Activated naive CD4-positive, alpha-beta T cell treated with anti-CD3 and anti-CD28 coated beads, Interleukin-2, amount 50 U/mL, for 24 hours (primary cell): ENCODE data around the gene ESR2.

ENCODE experiments used
- H3K27ac Mint-ChIP-seq: one replicate; pipeline ENCODE4 v1.8.0; 2021; ENCODE audit warnings: mild to moderate bottlenecking, mixed read lengths
- H3K27me3 Mint-ChIP-seq: one replicate; pipeline ENCODE4 v1.8.0; 2021; ENCODE audit warnings: mixed read lengths
- H3K36me3 Mint-ChIP-seq: one replicate; pipeline ENCODE4 v1.8.0; 2021; ENCODE audit warnings: mixed read lengths
- H3K4me1 Mint-ChIP-seq: one replicate; pipeline ENCODE4 v1.8.0; 2021; ENCODE audit warnings: mixed read lengths
- H3K4me3 Mint-ChIP-seq: one replicate; pipeline ENCODE4 v1.8.0; 2021; ENCODE audit warnings: mild to moderate bottlenecking, mixed read lengths
- H3K9me3 Mint-ChIP-seq: one replicate; pipeline ENCODE4 v1.8.0; 2021; ENCODE audit warnings: mixed read lengths

Gene ESR2

DNA sequence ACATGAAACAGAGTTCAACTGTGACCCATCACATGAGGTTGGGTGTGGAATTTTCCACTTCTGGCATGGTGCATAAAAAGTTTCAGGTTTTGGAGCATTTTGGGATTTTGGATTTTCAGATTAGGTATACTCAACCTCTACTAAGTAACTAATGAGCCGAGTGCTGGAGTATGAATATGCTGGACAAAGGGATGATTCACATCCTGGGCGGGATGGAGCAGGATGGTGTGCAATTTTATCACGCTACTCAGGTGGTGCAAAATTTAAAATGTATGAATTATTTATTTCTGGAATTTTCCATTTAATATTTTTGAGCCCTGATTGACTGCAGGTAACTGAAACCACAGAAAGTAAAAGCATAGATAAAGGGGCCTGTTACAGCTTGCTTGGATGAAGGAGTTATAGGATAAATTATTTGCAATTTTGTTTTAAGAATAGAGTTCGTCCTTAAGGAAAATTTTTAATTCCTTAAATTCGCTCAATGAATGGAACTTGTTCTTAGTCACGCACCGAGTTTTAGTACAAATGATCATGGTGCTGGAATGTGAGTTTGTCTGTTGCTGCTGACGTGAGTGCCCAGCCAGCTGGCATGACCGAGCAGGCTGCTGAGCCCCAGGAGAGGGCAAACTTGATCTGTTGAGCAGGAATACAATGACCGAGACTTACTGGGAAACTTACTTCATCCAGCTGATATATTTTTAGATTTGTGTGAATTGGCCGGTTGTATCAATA is 176.3 kb downstream of the ESR2 start:
- Mint-ChIP-seq H3K27me3 (no peaks in the 10 kb centered on the region), H3K36me3 (peaks cover 11% of the 10 kb centered on the region), H3K27ac (no peak overlapping the region), H3K9me3 (no peaks in the 10 kb centered on the region), H3K4me1 (no peaks in the 10 kb centered on the region), H3K4me3 (no peak overlapping the region)

DNA sequence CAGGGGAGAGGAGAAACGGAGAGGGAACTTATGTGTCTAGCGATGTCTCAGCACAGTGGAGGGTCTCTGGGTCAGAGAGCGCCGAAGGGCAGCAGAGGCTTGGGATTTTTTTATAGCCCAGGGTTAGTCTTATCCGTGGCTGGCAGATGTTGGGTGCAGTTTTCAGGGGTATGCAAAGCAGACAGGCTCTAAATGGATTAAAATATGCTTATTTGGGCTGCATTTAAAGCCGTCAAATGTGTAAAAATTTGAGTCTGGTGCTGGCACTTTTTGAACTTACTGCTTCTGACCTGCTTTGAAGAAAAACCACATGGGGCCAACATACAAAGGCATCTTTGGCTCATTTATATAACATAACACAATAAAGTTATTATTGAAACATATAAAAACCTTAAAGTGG is 178.8 kb downstream of the ESR2 start:
- no peak overlapping the region for H3K27ac Mint-ChIP-seq
- no peaks in the 10 kb centered on the region for H3K9me3 Mint-ChIP-seq
- no peaks in the 10 kb centered on the region for H3K27me3 Mint-ChIP-seq
- no peaks in the 10 kb centered on the region for H3K4me1 Mint-ChIP-seq
- H3K4me3 Mint-ChIP-seq, result no peak overlapping the region
- H3K36me3 Mint-ChIP-seq, result peaks cover 10% of the 10 kb centered on the region

DNA sequence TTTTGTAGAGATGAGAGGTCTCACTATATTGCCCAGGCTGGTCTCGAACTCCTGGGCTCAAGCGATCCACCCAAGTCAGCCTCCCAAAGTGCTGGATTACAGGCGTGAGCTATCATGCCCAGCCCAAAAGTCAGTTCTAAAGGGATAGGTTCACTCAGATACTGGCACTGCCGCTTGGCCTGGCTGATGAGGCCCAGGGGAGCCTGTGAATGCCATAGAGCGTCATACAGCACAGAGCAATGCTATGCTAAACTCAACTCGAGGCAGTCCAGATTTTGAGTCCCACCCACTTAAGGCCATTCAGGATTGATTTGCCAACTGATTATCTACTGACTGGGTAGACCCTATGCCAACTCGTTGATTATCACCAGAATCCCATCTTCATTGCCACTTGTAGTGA is 179.4 kb downstream of the ESR2 start:
- no peak overlapping the region for H3K27ac Mint-ChIP-seq
- no peaks in the 10 kb centered on the region for H3K9me3 Mint-ChIP-seq
- no peaks in the 10 kb centered on the region for H3K4me1 Mint-ChIP-seq
- H3K27me3 Mint-ChIP-seq, result no peaks in the 10 kb centered on the region
- H3K4me3 Mint-ChIP-seq, result no peak overlapping the region
- H3K36me3 Mint-ChIP-seq, result peaks cover 10% of the 10 kb centered on the region

DNA sequence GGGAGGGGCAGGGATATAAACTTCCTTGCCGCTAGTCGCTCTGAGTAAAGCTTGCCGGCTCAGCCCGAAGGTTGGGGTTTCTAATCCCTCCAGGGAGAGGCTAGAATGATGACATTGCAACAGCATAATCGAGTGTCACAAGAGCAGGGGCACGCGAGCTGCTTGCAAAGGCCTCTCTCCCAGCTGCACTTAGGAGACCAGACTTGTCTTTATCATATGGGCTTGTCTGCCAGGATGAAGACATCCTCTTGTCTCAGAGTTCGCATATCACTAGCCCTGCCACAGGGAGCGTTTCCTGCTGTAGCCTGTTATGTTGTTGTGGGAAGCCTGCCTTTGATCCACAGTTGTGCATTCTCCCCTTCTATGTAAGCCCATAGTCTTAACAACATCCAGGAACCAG is 180.0 kb downstream of the ESR2 start:
- Mint-ChIP-seq H3K27me3 (no peaks in the 10 kb centered on the region), H3K27ac (no peak overlapping the region), H3K4me1 (no peaks in the 10 kb centered on the region), H3K9me3 (no peaks in the 10 kb centered on the region), H3K4me3 (no peak overlapping the region), H3K36me3 (peaks cover 12% of the 10 kb centered on the region)

DNA sequence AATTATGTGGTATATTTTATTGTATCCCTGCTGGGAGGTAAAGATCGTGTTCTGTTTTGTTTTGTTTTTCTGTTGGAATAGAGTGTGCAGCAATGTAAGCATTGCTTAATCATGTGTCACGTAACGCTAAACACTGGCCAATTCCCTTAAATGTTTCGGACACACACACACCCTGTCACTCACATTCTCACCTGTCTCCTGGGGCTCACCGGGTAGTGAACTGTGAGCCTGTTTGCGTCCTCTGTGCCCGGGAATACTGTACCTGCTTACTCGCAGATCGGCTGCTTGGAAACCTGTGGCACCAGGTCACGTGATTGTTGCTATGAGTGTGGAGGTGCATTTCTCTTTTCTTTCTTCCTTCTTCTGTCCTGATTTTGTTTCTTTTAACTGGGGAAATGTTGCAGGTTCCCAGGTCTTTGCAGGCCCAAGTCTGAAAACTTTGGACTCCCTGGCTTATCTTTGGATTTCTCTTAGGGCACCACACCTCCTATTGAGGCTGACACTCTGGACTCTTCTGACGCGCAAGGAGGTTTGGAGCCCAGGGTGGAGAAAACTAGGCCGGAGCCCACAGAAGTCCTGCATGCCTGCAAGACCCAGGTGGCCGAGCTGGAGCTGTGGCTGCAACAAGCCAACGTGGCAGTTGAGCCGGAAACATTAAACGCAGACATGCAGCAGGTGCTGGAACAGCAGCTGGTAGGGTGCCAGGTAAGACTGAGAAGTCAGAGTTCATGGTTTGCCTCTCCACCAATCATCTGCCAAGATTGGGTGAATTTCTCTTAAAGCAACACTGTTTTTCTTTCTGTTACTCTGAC is 181.1 kb downstream of the ESR2 start:
- Mint-ChIP-seq H3K36me3 (peaks cover 14% of the 10 kb centered on the region), H3K27me3 (no peaks in the 10 kb centered on the region), H3K9me3 (no peaks in the 10 kb centered on the region), H3K27ac (no peak overlapping the region), H3K4me3 (no peak overlapping the region), H3K4me1 (no peaks in the 10 kb centered on the region)

DNA sequence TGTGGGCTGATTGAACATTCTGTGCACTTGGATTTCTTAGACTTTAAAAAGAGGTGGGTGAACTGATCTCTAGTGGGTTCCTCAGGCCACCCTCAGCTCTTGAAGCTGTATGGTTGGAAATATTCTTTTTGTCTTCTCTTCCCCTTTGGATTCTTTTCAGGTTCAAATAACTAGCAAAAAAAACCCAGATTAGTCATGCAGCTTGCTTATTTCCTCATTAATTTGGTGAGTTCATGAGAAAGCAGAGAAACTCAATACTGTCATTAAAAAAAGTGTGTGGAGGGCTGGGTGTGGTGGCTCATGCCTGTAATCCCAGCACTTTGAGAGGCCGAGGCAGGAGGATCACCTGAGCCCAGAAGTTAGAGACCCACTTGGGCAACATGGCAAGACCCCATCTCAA is 183.4 kb downstream of the ESR2 start:
- peaks cover 10% of the 10 kb centered on the region for H3K36me3 Mint-ChIP-seq
- no peak overlapping the region for H3K27ac Mint-ChIP-seq
- no peaks in the 10 kb centered on the region for H3K9me3 Mint-ChIP-seq
- no peaks in the 10 kb centered on the region for H3K4me1 Mint-ChIP-seq
- no peaks in the 10 kb centered on the region for H3K27me3 Mint-ChIP-seq
- no peak overlapping the region for H3K4me3 Mint-ChIP-seq

DNA sequence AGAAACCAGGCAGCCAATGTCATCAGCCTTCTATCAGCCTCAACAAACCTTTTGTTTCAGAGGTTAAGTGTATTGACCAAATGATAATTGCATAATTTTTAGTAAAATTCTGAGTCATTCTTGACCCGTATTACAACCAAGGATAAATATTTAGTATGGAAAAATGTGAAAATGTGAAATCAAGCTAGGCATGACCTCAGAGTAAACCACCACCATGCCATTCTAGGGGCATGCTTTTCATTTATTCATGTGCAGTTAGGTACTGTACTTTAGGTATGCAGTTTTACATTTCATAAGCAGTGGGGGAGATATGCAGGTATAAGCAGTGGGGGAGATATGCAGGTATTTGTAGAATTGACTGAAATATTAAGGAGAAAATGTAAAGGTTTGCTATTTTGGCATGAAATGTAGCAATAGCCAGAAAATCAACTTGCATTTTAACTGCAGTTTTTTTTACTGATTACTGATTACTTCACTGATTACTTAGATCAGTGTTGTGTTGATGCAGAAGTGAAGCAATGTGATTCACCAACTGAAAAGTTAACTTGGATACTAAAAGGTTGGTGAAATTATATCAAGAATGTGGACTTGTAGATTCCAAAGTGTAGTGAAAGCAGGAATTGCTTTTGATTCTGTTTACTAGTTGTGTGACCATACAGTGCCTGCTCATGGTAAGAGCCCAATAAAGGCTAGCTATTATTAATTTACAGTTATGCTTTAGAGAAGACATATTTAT is 184.2 kb downstream of the ESR2 start:
- H3K4me3 Mint-ChIP-seq, result no peak overlapping the region
- no peaks in the 10 kb centered on the region for H3K4me1 Mint-ChIP-seq
- no peaks in the 10 kb centered on the region for H3K27me3 Mint-ChIP-seq
- no peak overlapping the region for H3K27ac Mint-ChIP-seq
- no peaks in the 10 kb centered on the region for H3K9me3 Mint-ChIP-seq
- H3K36me3 Mint-ChIP-seq, result peaks cover 11% of the 10 kb centered on the region

DNA sequence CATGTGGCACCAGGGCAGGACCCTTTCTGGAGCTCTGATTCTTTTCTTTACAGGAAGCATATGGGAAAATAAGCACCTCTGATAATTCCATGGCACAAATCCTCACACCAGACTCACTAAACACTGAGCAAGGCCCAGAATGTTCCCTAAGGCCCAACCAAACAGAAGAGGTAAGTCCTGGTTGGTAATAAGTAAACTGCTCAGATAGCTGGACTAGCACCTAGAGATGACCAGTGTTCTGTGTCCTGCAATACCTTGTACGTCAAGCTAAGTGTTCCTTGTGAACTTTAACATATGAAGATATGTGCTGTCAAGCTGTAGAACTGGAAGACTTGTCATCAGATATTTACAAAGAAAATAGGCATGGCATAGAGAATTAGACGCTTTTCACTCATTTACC is 186.7 kb downstream of the ESR2 start:
- Mint-ChIP-seq H3K4me1 (no peaks in the 10 kb centered on the region), H3K36me3 (peaks cover 16% of the 10 kb centered on the region), H3K27me3 (no peaks in the 10 kb centered on the region), H3K27ac (no peak overlapping the region), H3K9me3 (no peaks in the 10 kb centered on the region), H3K4me3 (no peak overlapping the region)

DNA sequence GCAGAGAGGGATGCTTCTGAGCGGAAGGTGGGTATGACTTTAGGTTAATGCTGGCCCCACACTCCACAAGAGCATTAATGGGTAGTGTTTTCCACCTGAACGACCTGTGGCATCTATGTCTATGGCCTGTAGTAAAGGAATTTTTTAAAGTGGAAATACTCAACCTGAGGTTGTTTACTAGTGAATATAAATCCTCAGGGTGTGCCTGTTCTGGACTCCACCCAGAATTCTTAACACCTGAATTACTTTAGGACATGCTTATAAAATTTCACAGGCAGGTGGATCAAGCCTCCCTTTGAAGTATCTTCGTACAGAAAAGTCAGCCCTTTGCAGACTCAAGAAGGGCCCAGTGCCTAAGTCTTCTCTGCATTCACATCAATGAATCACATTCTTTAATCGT is 196.1 kb downstream of the ESR2 start:
- no peaks in the 10 kb centered on the region for H3K9me3 Mint-ChIP-seq
- peaks cover 32% of the 10 kb centered on the region for H3K36me3 Mint-ChIP-seq
- no peaks in the 10 kb centered on the region for H3K27me3 Mint-ChIP-seq
- no peaks in the 10 kb centered on the region for H3K4me1 Mint-ChIP-seq
- H3K27ac Mint-ChIP-seq, result no peak overlapping the region
- H3K4me3 Mint-ChIP-seq, result no peak overlapping the region

DNA sequence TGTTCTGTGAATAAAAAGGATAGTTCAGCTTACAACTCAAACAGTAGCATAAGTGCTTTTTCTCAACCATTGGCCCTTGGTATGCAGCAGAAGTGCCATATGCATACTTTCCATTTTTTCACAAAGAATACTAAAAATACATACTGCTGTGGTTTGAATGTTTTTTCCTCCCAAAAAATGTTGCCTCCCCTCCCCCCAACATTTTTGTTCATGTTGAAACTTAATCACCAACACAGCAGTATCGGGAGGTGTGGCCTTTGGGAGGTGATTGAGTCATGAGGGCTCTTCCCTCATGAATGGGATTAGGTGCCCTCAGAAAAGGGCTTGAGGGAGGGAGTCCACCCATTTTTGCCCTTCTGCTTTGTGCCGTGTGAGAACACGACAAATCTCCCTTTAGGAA is 198.6 kb downstream of the ESR2 start:
- Mint-ChIP-seq H3K4me1 (no peaks in the 10 kb centered on the region), H3K27ac (no peak overlapping the region), H3K9me3 (no peaks in the 10 kb centered on the region), H3K27me3 (no peaks in the 10 kb centered on the region), H3K4me3 (no peak overlapping the region), H3K36me3 (peaks cover 24% of the 10 kb centered on the region)

DNA sequence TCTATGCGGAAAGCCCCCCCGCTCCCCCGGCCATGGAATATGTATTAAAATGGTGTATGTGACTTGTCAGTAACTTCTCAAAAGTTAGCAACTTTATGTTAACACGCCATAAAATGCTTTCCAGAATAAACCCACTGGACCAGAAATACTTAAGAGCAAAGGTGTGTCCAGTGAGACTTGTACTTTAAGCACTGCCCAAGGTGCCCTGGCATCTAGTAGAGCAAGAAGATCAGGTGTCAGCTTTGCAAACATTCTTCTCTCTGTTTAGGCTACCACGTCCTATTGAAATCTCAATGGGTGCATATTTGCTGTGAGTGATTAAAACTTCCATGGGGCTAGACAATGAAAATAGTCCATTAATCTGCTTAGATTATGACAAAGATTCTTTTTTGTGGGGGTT is 201.2 kb downstream of the ESR2 start:
- Mint-ChIP-seq H3K27ac (no peak overlapping the region), H3K9me3 (no peaks in the 10 kb centered on the region), H3K27me3 (no peaks in the 10 kb centered on the region), H3K36me3 (peaks cover 13% of the 10 kb centered on the region), H3K4me1 (no peaks in the 10 kb centered on the region), H3K4me3 (no peak overlapping the region)

DNA sequence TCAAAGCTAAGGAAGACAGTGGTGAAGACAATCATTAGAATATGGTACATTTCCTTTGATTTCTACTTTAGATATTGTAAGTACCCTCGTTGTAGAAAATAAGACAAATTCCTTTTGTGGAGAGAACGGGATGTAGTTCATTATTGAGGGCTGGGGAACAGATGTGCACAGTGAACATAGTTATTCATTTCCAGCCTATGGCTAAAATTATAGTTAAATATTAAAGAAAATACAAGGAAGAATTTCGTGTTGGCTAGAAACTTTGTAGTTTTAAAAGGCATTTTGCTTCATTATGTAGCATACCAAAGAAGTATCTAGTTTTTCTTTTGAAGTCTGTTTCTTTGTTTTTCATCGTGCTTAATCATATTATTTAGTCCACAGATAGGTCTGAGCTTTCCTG is 201.8 kb downstream of the ESR2 start:
- H3K4me1 Mint-ChIP-seq, result no peaks in the 10 kb centered on the region
- no peak overlapping the region for H3K27ac Mint-ChIP-seq
- H3K27me3 Mint-ChIP-seq, result no peaks in the 10 kb centered on the region
- peaks cover 12% of the 10 kb centered on the region for H3K36me3 Mint-ChIP-seq
- no peaks in the 10 kb centered on the region for H3K9me3 Mint-ChIP-seq
- no peak overlapping the region for H3K4me3 Mint-ChIP-seq

DNA sequence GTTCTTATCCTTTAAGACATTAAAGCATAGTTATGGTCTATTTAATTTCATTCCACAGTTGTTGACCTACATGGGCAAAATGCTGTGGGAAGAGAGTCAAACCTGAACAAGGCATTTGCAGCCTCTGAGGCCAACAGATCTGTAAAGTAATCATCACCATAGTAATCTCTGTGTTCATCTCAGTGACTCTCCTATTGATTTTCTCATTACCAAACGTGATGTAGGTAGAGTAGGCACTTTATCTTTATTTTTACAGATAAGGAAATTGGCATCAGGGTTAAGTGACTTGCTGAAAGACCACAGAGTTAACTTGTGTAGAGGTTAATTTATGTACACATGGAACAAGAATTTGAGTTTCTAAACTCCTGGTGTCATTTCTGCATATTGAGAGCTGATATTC is 203.0 kb downstream of the ESR2 start:
- Mint-ChIP-seq H3K27ac (no peak overlapping the region), H3K4me3 (no peak overlapping the region), H3K4me1 (no peaks in the 10 kb centered on the region), H3K27me3 (no peaks in the 10 kb centered on the region), H3K36me3 (peaks cover 6% of the 10 kb centered on the region), H3K9me3 (no peaks in the 10 kb centered on the region)

DNA sequence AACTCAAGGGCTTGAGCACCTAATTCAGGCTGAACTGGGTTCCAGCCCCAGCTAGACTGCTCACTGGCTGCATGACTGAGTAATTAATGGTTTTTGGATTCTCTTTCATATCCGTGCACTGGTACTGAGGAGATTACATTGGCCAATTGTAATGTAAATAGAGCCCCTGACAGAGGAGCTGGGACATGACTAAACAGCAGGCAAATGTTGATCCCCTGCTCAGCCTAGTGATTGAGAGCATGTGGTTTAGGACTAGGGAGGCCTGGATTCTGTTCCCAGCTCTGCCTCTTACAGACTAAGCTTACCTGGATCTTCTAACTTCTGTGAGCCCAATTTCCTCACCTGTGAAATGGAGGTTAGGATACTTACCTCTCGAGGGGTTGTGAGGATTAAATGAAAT is 204.3 kb downstream of the ESR2 start:
- H3K4me3 Mint-ChIP-seq, result no peak overlapping the region
- no peak overlapping the region for H3K27ac Mint-ChIP-seq
- H3K4me1 Mint-ChIP-seq, result no peaks in the 10 kb centered on the region
- H3K9me3 Mint-ChIP-seq, result no peaks in the 10 kb centered on the region
- no peaks in the 10 kb centered on the region for H3K27me3 Mint-ChIP-seq
- peaks cover 11% of the 10 kb centered on the region for H3K36me3 Mint-ChIP-seq

DNA sequence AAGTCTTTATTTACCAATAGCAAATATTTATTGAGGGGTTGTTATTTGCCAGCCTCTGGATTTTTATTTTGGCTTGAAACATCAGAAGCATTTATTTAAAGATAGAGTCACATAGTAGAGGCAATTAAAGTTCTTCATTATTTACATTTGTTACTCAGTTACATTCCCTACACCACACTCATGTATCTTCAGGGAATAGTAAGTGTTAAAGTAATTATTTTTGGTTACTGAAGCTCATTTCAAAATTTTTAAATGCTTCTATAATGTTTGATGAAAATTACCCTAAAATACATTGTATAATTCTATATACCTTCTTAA is 205.6 kb downstream of the ESR2 start:
- H3K9me3 Mint-ChIP-seq, result no peaks in the 10 kb centered on the region
- no peaks in the 10 kb centered on the region for H3K27me3 Mint-ChIP-seq
- no peak overlapping the region for H3K27ac Mint-ChIP-seq
- H3K36me3 Mint-ChIP-seq, result peaks cover 11% of the 10 kb centered on the region
- H3K4me1 Mint-ChIP-seq, result no peaks in the 10 kb centered on the region
- no peak overlapping the region for H3K4me3 Mint-ChIP-seq

DNA sequence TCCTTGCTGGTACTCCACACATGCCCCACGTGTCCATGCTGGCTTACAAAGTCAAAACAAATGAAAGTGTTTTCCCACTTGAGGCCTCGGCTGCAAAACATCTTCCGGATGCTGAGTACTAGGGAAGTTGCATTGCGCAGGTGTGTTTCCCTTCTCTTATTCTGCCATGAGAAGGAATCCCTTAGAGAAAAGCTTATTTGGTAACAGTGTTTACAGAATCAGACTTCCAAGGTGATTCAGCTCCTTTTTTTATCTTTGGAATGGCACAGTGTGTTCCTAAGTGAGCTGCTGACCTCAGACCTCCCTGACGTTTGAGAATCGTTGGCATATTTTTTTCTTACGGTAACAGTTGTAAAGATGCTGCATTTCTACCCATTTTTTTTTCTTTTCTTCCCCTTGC is 211.3 kb downstream of the ESR2 start:
- Mint-ChIP-seq H3K27ac (no peak overlapping the region), H3K36me3 (peaks cover 17% of the 10 kb centered on the region), H3K4me3 (no peak overlapping the region), H3K27me3 (no peaks in the 10 kb centered on the region), H3K9me3 (no peaks in the 10 kb centered on the region), H3K4me1 (no peaks in the 10 kb centered on the region)
